B cell (primary cell): Measurements from ENCODE around the gene DLG1. TPM values are rescaled to one million over a fixed set of nuclear protein-coding genes. Genes with fewer than 3 reads are reported as not detected.

Source experiments
- ATAC-seq: fragments of 200-7000 bp; cut with Tn5 transposase; one replicate; pipeline ENCODE4 v1.10.0; 2021; ENCODE audit warnings: low read depth, mild to moderate bottlenecking, moderate number of reproducible peaks, moderate library complexity
- CTCF ChIA-PET: fragments of 350-600 bp; sonication (Branson Sonifier 250); formaldehyde crosslinking; loops from one replicate; lab custom pipeline; 2021; ENCODE audit warnings: antibody characterized with exemption, inconsistent platforms; lab: Charles Lee
- POLR2A ChIA-PET: fragments of 350-600 bp; sonication (Branson Sonifier 250); formaldehyde crosslinking; loops from one replicate; lab custom pipeline; 2021; ENCODE audit warnings: antibody characterized with exemption; lab: Charles Lee
- DNase-seq: peaks from one replicate; pipeline ENCODE4 v3.0.0; 2013
- H2AFZ ChIP-seq: 2 replicates; pipeline ENCODE4 v1.6.1; 2012; ENCODE audit warnings: mild to moderate bottlenecking, low read depth, low read length; ENCODE audit not compliant: insufficient read depth, poor library complexity, severe bottlenecking
- H3K27ac ChIP-seq, 2 donors: 1 replicate in 1 of 2; 2 replicates in 1 of 2; pipeline ENCODE4 v1.5.1; 2012 to 2013; ENCODE audit warnings: low read length in 2 of 2, mild to moderate bottlenecking in 2 of 2, moderate library complexity in 1 of 2
- H3K27me3 ChIP-seq, 4 experiments: fragments of 200-600 bp in 1 of 4; sonication (generic) in 1 of 4; replicated peaks in 1 of 4; 1 replicate in 2 of 4; 2 replicates in 2 of 4; pipeline versions ENCODE4 v1.6.1 to v1.7.0; 2013 to 2016; ENCODE audit warnings: low read length in 3 of 4, mild to moderate bottlenecking in 2 of 4, mixed read lengths in 1 of 4, moderate library complexity in 1 of 4; ENCODE audit not compliant: insufficient read depth in 4 of 4, control insufficient read depth in 3 of 4; ENCODE audit errors: control extremely low read depth in 1 of 4
- H3K36me3 ChIP-seq, 2 experiments: replicated peaks in 1 of 2; 1 replicate in 1 of 2; 2 replicates in 1 of 2; pipeline versions ENCODE4 v1.6.1 to v1.7.1; 2013; ENCODE audit warnings: low read length in 1 of 2; ENCODE audit not compliant: insufficient read depth in 2 of 2, control insufficient read depth in 1 of 2; ENCODE audit errors: control extremely low read depth in 1 of 2, extremely low read depth in 1 of 2
- H3K4me1 ChIP-seq, 2 donors: fragments of 200-600 bp in 1 of 2; sonication (generic) in 1 of 2; 1 replicate in 1 of 2; 2 replicates in 1 of 2; pipeline versions ENCODE4 v1.5.1 to v1.6.1; 2013 to 2017; ENCODE audit warnings: low read length in 2 of 2; ENCODE audit not compliant: control insufficient read depth in 2 of 2, insufficient read depth in 2 of 2
- H3K4me2 ChIP-seq: replicated peaks from 2 replicates; pipeline ENCODE3; 2012; ENCODE audit warnings: mild to moderate bottlenecking, low read depth, low read length; ENCODE audit not compliant: poor library complexity, severe bottlenecking
- H3K4me3 ChIP-seq, 5 experiments: fragments of 200-600 bp in 1 of 5; sonication (generic) in 1 of 5; 1 replicate in 3 of 5; 2 replicates in 2 of 5; pipeline versions ENCODE4 v1.5.1 to v1.7.0; 2011 to 2016; ENCODE audit warnings: low read length in 4 of 5, mild to moderate bottlenecking in 4 of 5, low read depth in 2 of 5, control low read depth in 1 of 5, moderate library complexity in 1 of 5; ENCODE audit not compliant: insufficient read depth in 1 of 5; ENCODE audit errors: control extremely low read depth in 1 of 5, extremely low read depth in 1 of 5
- H3K79me2 ChIP-seq: fragments of 200-600 bp; sonication (generic); one replicate; pipeline ENCODE4 v1.6.0; 2016; ENCODE audit warnings: low read length; ENCODE audit not compliant: control insufficient read depth, insufficient read depth
- H3K9ac ChIP-seq: fragments of 200-600 bp; sonication (generic); 2 replicates; pipeline ENCODE4 v1.6.1; 2017; ENCODE audit warnings: mild to moderate bottlenecking, low read length, moderate library complexity
- H3K9me3 ChIP-seq, 3 donors: one replicate each; pipeline versions ENCODE4 v1.6.1 to v1.7.1; 2013; ENCODE audit warnings: low read length in 2 of 3; ENCODE audit not compliant: control insufficient read depth in 2 of 3, insufficient read depth in 1 of 3; ENCODE audit errors: control extremely low read depth in 1 of 3
- H4K20me1 ChIP-seq: 2 replicates; pipeline ENCODE4 v1.6.0; 2012; ENCODE audit warnings: mild to moderate bottlenecking, low read length; ENCODE audit not compliant: insufficient read depth, control insufficient read depth, poor library complexity, severe bottlenecking
- H3K27ac Mint-ChIP-seq: one replicate; pipeline ENCODE4 v1.8.0; 2021; ENCODE audit warnings: mixed read lengths
- H3K27me3 Mint-ChIP-seq: one replicate; pipeline ENCODE4 v1.8.0; 2021; ENCODE audit warnings: mixed read lengths
- H3K4me1 Mint-ChIP-seq: one replicate; pipeline ENCODE4 v1.8.0; 2021; ENCODE audit warnings: mixed read lengths
- H3K4me3 Mint-ChIP-seq: one replicate; pipeline ENCODE4 v1.8.0; 2021; ENCODE audit warnings: mixed read lengths
- H3K9me3 Mint-ChIP-seq: one replicate; pipeline ENCODE4 v1.8.0; 2022; ENCODE audit warnings: mixed read lengths; ENCODE audit not compliant: insufficient read depth
- EZH2 ChIP-seq: IDR thresholded peaks from 2 replicates; pipeline ENCODE4 v1.6.1; 2012; ENCODE audit warnings: borderline replicate concordance, low read depth, mild to moderate bottlenecking, moderate library complexity, low read length; ENCODE audit not compliant: insufficient read depth, poor library complexity, severe bottlenecking
- WGBS: methylation state at CpG from one replicate; pipeline ENCODE4 v1.1.5; 2013; ENCODE audit warnings: missing lambda C conversion rate; ENCODE audit not compliant: insufficient coverage; 5-methylcytosine and 5-hydroxymethylcytosine counted together
- intact Hi-C: fragments of 100-400 bp; cut with micrococcal nuclease; formaldehyde crosslinking; loops from one replicate; pipeline ENCODE4 v1.10.0; 2022
- polyA plus RNA-seq: library from polyadenylated mRNA; depleted of rRNA; stranded (reverse); fragments of >200 nt; gene quantifications from 2 replicates; pipeline ENCODE4 v1.2.3, GENCODE V29; 2012
- total RNA-seq, 2 donors: library from RNA; stranded (reverse); fragments of 120-200 nt in 1 of 2; gene quantifications; 1 replicate in 1 of 2; 2 replicates in 1 of 2; pipeline versions ENCODE4 v1.2.3 to v1.2.4, GENCODE V29; 2013 to 2022
- TF ChIP-seq, protein P1 (sequence below): fragments of 200-600 bp; IDR thresholded peaks from one replicate; pipeline ENCODE4 v1.8.0; 2022; ENCODE audit warnings: antibody characterized with exemption, mild to moderate bottlenecking

Gene DLG1
- total and polyA plus RNA-seq, 2 donors (not counting 1 experiment from before 2014, with no cell fraction given): 23.4 to 114 TPM

DNA sequence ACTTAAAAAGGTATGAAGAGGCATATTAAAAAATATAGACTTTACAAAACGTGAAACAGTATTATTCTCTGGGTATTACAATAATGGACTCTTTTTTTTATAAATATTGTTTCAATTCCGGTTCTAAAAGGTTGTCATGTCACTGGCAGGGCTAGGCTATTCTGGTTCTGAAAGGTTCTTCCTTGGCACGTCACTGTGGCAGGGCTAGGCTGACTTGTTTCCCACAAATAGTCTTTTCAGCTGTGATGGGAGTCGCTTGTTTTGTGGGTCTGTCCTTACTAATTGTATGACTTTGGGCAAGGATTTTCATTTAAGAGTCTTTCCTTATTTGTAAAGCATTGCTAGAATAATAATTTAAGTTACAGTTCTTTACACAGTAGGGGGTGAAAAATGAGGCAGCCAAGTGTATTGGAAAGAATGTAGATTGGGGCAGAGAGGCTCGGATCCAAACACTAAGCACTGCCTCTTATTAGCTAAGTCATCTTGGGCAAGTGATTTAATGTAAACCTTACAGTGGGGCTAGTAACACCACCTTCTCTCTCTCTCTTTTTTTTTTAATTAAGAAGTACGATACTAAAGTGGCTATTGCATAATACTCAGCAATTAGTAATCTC lies 256.4 kb downstream of the DLG1 start:
- ATAC-seq: no peak
- no peaks in the 10 kb centered on the region for H3K27me3 Mint-ChIP-seq
- no peak overlapping the region for H3K27ac Mint-ChIP-seq
- Histone ChIP-seq H4K20me1 (no peaks in the 10 kb centered on the region), H3K9me3 (no peaks in the 10 kb centered on the region), H3K27me3 (no peaks in the 10 kb centered on the region), H3K4me3 (no peak overlapping the region), H3K4me2 (no peak overlapping the region), H3K9ac (no peak overlapping the region), H3K27ac (no peak overlapping the region), H2AFZ (no peak overlapping the region), H3K79me2 (no peaks in the 10 kb centered on the region), H3K36me3 (peaks cover 7 to 18% of the 10 kb centered on the region in 2 experiments), H3K4me1 (no peaks in the 10 kb centered on the region)
- ChIA-PET POLR2A (no interaction called here), CTCF (interaction anchor here (0.7 to 2.1 kb wide), 3 partner anchors 12 to 145 kb away, joined by 3 to 5 read pairs (median 3); no protein-coding TSS in a partner anchor)
- no peak for DNase-seq
- H3K9me3 Mint-ChIP-seq: no peaks in the 10 kb centered on the region
- WGBS: 90% methylated on average over 2 of the region's 6 CpGs
- no peak for TF ChIP-seq EZH2
- TF ChIP-seq, protein P1, sequence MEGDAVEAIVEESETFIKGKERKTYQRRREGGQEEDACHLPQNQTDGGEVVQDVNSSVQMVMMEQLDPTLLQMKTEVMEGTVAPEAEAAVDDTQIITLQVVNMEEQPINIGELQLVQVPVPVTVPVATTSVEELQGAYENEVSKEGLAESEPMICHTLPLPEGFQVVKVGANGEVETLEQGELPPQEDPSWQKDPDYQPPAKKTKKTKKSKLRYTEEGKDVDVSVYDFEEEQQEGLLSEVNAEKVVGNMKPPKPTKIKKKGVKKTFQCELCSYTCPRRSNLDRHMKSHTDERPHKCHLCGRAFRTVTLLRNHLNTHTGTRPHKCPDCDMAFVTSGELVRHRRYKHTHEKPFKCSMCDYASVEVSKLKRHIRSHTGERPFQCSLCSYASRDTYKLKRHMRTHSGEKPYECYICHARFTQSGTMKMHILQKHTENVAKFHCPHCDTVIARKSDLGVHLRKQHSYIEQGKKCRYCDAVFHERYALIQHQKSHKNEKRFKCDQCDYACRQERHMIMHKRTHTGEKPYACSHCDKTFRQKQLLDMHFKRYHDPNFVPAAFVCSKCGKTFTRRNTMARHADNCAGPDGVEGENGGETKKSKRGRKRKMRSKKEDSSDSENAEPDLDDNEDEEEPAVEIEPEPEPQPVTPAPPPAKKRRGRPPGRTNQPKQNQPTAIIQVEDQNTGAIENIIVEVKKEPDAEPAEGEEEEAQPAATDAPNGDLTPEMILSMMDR: no peak
- no peak overlapping the region for H3K4me3 Mint-ChIP-seq
- peaks cover 2% of the 10 kb centered on the region for H3K4me1 Mint-ChIP-seq
- intact Hi-C loops: no loop called here

DNA sequence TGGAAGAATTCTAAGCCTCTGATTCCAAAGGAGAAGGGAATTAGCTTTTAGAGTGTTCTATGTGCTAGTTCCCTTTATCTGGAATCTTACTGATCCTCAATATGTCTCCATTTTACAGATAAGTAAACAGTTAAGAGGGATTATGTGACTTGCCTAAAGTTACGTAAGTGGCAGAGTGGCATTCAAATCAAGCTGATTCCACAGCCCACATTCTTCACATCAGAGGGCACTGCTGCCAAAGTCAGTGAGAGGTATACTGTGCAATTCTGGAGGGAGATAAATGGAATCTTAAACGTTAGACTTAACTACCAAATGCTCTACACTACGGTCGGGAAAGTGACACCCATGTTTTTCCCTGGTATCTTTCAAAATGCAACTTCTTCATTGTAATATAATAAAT lies 257.8 kb downstream of the DLG1 start:
- Histone ChIP-seq H3K9ac (no peak overlapping the region), H3K4me1 (no peaks in the 10 kb centered on the region), H3K27me3 (no peaks in the 10 kb centered on the region), H3K9me3 (no peaks in the 10 kb centered on the region), H3K79me2 (no peaks in the 10 kb centered on the region), H4K20me1 (no peaks in the 10 kb centered on the region), H3K27ac (no peak overlapping the region), H3K4me3 (no peak overlapping the region), H3K36me3 (peaks cover 1 to 9% of the 10 kb centered on the region in 2 experiments), H2AFZ (no peak overlapping the region), H3K4me2 (no peak overlapping the region)
- ChIA-PET POLR2A (no interaction called here), CTCF (interaction anchor here (2.1 kb wide), 1 partner anchor 10 kb away, joined by 5 read pairs; no protein-coding TSS in a partner anchor)
- H3K4me1 Mint-ChIP-seq: peaks cover 5% of the 10 kb centered on the region
- no peak for DNase-seq
- H3K27me3 Mint-ChIP-seq: peaks cover 4% of the 10 kb centered on the region
- TF ChIP-seq, protein P1: no peak
- no peak for TF ChIP-seq EZH2
- no peak for ATAC-seq
- H3K27ac Mint-ChIP-seq: no peak overlapping the region
- H3K4me3 Mint-ChIP-seq: no peak overlapping the region
- H3K9me3 Mint-ChIP-seq: no peaks in the 10 kb centered on the region
- intact Hi-C loops: no loop called here
- no CpG with 5 or more reads among the region's 4 CpGs for WGBS
